AG04450 (cell line): Measurements from ENCODE around the gene MSL3B.
"Not testable (repeated sequence)": the region's sequence is repeated elsewhere in the genome, so short reads cannot be mapped to it uniquely, and the experiment has no call there.

Source experiments
- CTCF ChIA-PET: fragments of 300-600, 350-600 bp; formaldehyde crosslinking; extraction: SDS; loops from one replicate; lab custom pipeline; 2022; ENCODE audit warnings: antibody characterized with exemption, inconsistent platforms; lab: Charles Lee
- POLR2A ChIA-PET: fragments of 350-600 bp; formaldehyde crosslinking; extraction: SDS; loops from one replicate; lab custom pipeline; 2021; ENCODE audit warnings: antibody characterized with exemption, inconsistent platforms; lab: Yijun Ruan, JAX
- DNase-seq: peaks from one replicate; pipeline ENCODE4 v3.0.0-alpha.2; 2011; ENCODE audit warnings: low read depth, low spot score
- H3K27ac ChIP-seq: one replicate; pipeline ENCODE4 v1.5.1; 2012; ENCODE audit warnings: low read depth, low read length, control low read depth
- H3K27me3 ChIP-seq: one replicate; pipeline ENCODE4 v1.6.0; 2012; ENCODE audit warnings: low read length; ENCODE audit not compliant: control insufficient read depth, insufficient read depth
- H3K4me3 ChIP-seq: 2 replicates; pipeline ENCODE4 v1.5.1; 2011; ENCODE audit warnings: mild to moderate bottlenecking, low read depth, low read length, control low read depth
- H3K9me3 ChIP-seq: 2 replicates; pipeline ENCODE4 v1.5.1; 2012; ENCODE audit warnings: low read length; ENCODE audit not compliant: control insufficient read depth, insufficient read depth
- CTCF ChIP-seq: IDR thresholded peaks from 2 replicates; pipeline ENCODE4 v1.5.1; 2011; ENCODE audit warnings: low read depth, low read length, control low read depth, inconsistent platforms

The MSL3B gene

GRCh38 chr2:233905945-233906344, 37.8 kb upstream of the MSL3B start:
- no peaks in the 10 kb centered on the region for H3K9me3 ChIP-seq
- TF ChIP-seq CTCF = no peak
- no peak overlapping the region for H3K27ac ChIP-seq
- ChIA-PET POLR2A (no interaction called here), CTCF (no interaction called here)
- no peak for DNase-seq
- H3K4me3 ChIP-seq = no peak overlapping the region
- peaks cover 8% of the 10 kb centered on the region for H3K27me3 ChIP-seq

GRCh38 chr2:233901884-233902283, 33.7 kb upstream of the MSL3B start:
- H3K27me3 ChIP-seq = peaks cover 10% of the 10 kb centered on the region
- no peak overlapping the region for H3K27ac ChIP-seq
- TF ChIP-seq CTCF = no peak
- CTCF ChIA-PET = no interaction called here
- H3K9me3 ChIP-seq = no peaks in the 10 kb centered on the region
- H3K4me3 ChIP-seq = no peak overlapping the region
- no peak for DNase-seq
- POLR2A ChIA-PET = no interaction called here

GRCh38 chr2:233901367-233901766, 33.2 kb upstream of the MSL3B start:
- POLR2A ChIA-PET = no interaction called here
- TF ChIP-seq CTCF = no peak
- CTCF ChIA-PET = no interaction called here
- H3K4me3 ChIP-seq = no peak overlapping the region
- H3K9me3 ChIP-seq = no peaks in the 10 kb centered on the region
- peaks cover 10% of the 10 kb centered on the region for H3K27me3 ChIP-seq
- no peak overlapping the region for H3K27ac ChIP-seq
- no peak for DNase-seq

GRCh38 chr2:233896253-233896652, 28.1 kb upstream of the MSL3B start:
- DNase-seq, POLR2A ChIA-PET, CTCF ChIA-PET, H3K27ac ChIP-seq, H3K4me3 ChIP-seq, H3K9me3 ChIP-seq: not testable (repeated sequence)
- peaks cover 10% of the 10 kb centered on the region for H3K27me3 ChIP-seq

- no peak for DNase-seq
- CTCF ChIA-PET = no interaction called here
- Histone ChIP-seq H3K27me3 (peaks cover 13% of the 10 kb centered on the region), H3K27ac (no peak overlapping the region), H3K9me3 (no peaks in the 10 kb centered on the region), H3K4me3 (no peak overlapping the region)
- no peak for TF ChIP-seq CTCF
- POLR2A ChIA-PET = no interaction called here
Measured at GRCh38 chr2:233892793-233893192, 24.6 kb upstream of the MSL3B start.

GRCh38 chr2:233882353-233882752, 14.2 kb upstream of the MSL3B start:
- peaks cover 2% of the 10 kb centered on the region for H3K27me3 ChIP-seq
- no peak overlapping the region for H3K27ac ChIP-seq
- no peaks in the 10 kb centered on the region for H3K9me3 ChIP-seq
- DNase-seq = no peak
- TF ChIP-seq CTCF = no peak
- CTCF ChIA-PET = no interaction called here
- H3K4me3 ChIP-seq = no peak overlapping the region
- POLR2A ChIA-PET = no interaction called here

- H3K4me3 ChIP-seq, POLR2A ChIA-PET, DNase-seq, H3K9me3 ChIP-seq, CTCF ChIA-PET, H3K27me3 ChIP-seq, H3K27ac ChIP-seq: not testable (repeated sequence)
Measured at GRCh38 chr2:233872125-233872524, 3.9 kb upstream of the MSL3B start.
